Uterus (tissue), 2 donors: ENCODE results near the gene COL25A1.

Experiments
- CTCF ChIP-seq, 4 experiments: fragments of 200-600 bp in 2 of 4; fragments of 450-650 bp in 2 of 4; sonication (generic) in 2 of 4; IDR thresholded peaks; one replicate each; pipeline ENCODE4 v1.5.1; 2016 to 2019; ENCODE audit warnings: antibody characterized with exemption in 4 of 4, mild to moderate bottlenecking in 2 of 4, moderate library complexity in 1 of 4
- POLR2A ChIP-seq, 2 donors: fragments of 450-650 bp; IDR thresholded peaks; one replicate each; pipeline ENCODE4 v1.6.1; 2016; ENCODE audit warnings: antibody characterized with exemption in 2 of 2, mild to moderate bottlenecking in 1 of 2, moderate library complexity in 1 of 2

- TF ChIP-seq CTCF (IDR thresholded peaks at IDR 0.05) (no peak), POLR2A (IDR thresholded peaks at IDR 0.05) (no peak)
Observed at GRCh38 chr4:109155084-109155483, 147.4 kb downstream of the COL25A1 start.
